HepG2 (cell line): ENCODE measurements around the gene HSD11B1L. TPM values are rescaled to one million over a fixed set of nuclear protein-coding genes. Genes with fewer than 3 reads are reported as not detected.

Source experiments
- ARNTL ChIP-seq: sonication (generic); formaldehyde crosslinking; IDR thresholded peaks from 2 replicates; pipeline ENCODE4 v1.4.0; 2020; ENCODE audit warnings: mild to moderate bottlenecking, missing genetic modification reagents
- DNMT1 ChIP-seq: sonication (generic); formaldehyde crosslinking; IDR thresholded peaks from 2 replicates; pipeline ENCODE4 v1.5.1; 2020; ENCODE audit warnings: mild to moderate bottlenecking, missing genetic modification reagents
- DR1 ChIP-seq: sonication (generic); formaldehyde crosslinking; IDR thresholded peaks from 2 replicates; pipeline ENCODE4 v1.8.0; 2021; ENCODE audit warnings: mild to moderate bottlenecking, missing genetic modification reagents, inconsistent platforms
- ETV5 ChIP-seq: IDR thresholded peaks from 2 replicates; pipeline ENCODE4 v1.6.1; 2018; ENCODE audit warnings: missing biosample characterization, missing genetic modification reagents, inconsistent platforms, borderline replicate concordance
- HINFP ChIP-seq: sonication (generic); formaldehyde crosslinking; IDR thresholded peaks from 2 replicates; pipeline ENCODE4 v1.4.0; 2020; ENCODE audit warnings: low read depth, mild to moderate bottlenecking, missing genetic modification reagents
- HIVEP1 ChIP-seq: sonication (generic); formaldehyde crosslinking; IDR thresholded peaks from 2 replicates; pipeline ENCODE4 v1.4.0; 2020; ENCODE audit warnings: mild to moderate bottlenecking, missing genetic modification reagents
- HNRNPUL1 ChIP-seq: fragments of 200-400 bp; formaldehyde crosslinking; IDR thresholded peaks from 2 replicates; pipeline ENCODE4 v1.6.1; 2017; ENCODE audit warnings: low read depth, mild to moderate bottlenecking, low read length, moderate library complexity
- KLF15 ChIP-seq: sonication (generic); formaldehyde crosslinking; IDR thresholded peaks from 2 replicates; pipeline ENCODE4 v1.8.1; 2023; ENCODE audit warnings: borderline replicate concordance, mild to moderate bottlenecking, inconsistent platforms, missing genetic modification reagents, mixed read lengths
- KMT2A ChIP-seq: sonication (generic); formaldehyde crosslinking; IDR thresholded peaks from 2 replicates; pipeline ENCODE4 v1.4.0; 2020; ENCODE audit warnings: missing genetic modification reagents
- PBX2 ChIP-seq: IDR thresholded peaks from 2 replicates; pipeline ENCODE4 v1.6.1; 2016; ENCODE audit warnings: control low read depth
- POGK ChIP-seq: sonication (generic); formaldehyde crosslinking; conservative IDR thresholded peaks from 2 replicates; pipeline ENCODE4 v1.8.0; 2022; ENCODE audit warnings: mild to moderate bottlenecking, moderate library complexity, missing genetic modification reagents
- POLR2AphosphoS5 ChIP-seq: IDR thresholded peaks from 2 replicates; pipeline ENCODE4 v1.6.1; 2012; ENCODE audit warnings: low read depth, low read length
- RFX5 ChIP-seq: IDR thresholded peaks from 2 replicates; pipeline ENCODE4 v1.6.1; 2011; ENCODE audit warnings: low read depth, low read length, improper control_type of control experiment
- SATB2 ChIP-seq: sonication (generic); formaldehyde crosslinking; IDR thresholded peaks from 2 replicates; pipeline ENCODE4 v1.5.0; 2020; ENCODE audit warnings: missing genetic modification reagents
- TBP ChIP-seq: sonication (generic); formaldehyde crosslinking; IDR thresholded peaks from 2 replicates; pipeline ENCODE4 v1.5.0; 2020; ENCODE audit warnings: missing genetic modification reagents
- ZMYM3 ChIP-seq: sonication (generic); formaldehyde crosslinking; IDR thresholded peaks from 2 replicates; pipeline ENCODE4 v1.5.1; 2020; ENCODE audit warnings: mild to moderate bottlenecking, missing genetic modification reagents
- ZNF34 ChIP-seq: sonication (generic); formaldehyde crosslinking; IDR thresholded peaks from 2 replicates; pipeline ENCODE4 v1.4.0; 2020; ENCODE audit warnings: mild to moderate bottlenecking, missing genetic modification reagents, borderline replicate concordance
- ZNF510 ChIP-seq: sonication (generic); formaldehyde crosslinking; IDR thresholded peaks from 2 replicates; pipeline ENCODE4 v1.4.0; 2020; ENCODE audit warnings: low read depth, mild to moderate bottlenecking, missing genetic modification reagents
- ZNF549 ChIP-seq: sonication (generic); formaldehyde crosslinking; IDR thresholded peaks from 2 replicates; pipeline ENCODE4 v1.5.0; 2020; ENCODE audit warnings: missing genetic modification reagents
- ZNF619 ChIP-seq: sonication (generic); formaldehyde crosslinking; IDR thresholded peaks from 2 replicates; pipeline ENCODE4 v1.4.0; 2020; ENCODE audit warnings: mild to moderate bottlenecking, missing genetic modification reagents
- ZNF7 ChIP-seq: IDR thresholded peaks from 2 replicates; pipeline ENCODE4 v1.6.1; 2016; ENCODE audit warnings: missing biosample characterization, missing genetic modification reagents
- ZNF816 ChIP-seq: sonication (generic); formaldehyde crosslinking; IDR thresholded peaks from 2 replicates; pipeline ENCODE4 v1.8.0; 2022; ENCODE audit warnings: missing genetic modification reagents, mild to moderate bottlenecking, borderline replicate concordance
- polyA plus RNA-seq, 8 experiments: library from polyadenylated mRNA; depleted of rRNA in 3 of 8; stranded (reverse) in 7 of 8; unstranded in 1 of 8; fragments of >200 nt; fragmentation: Illumina TruSeq in 4 of 8; extraction: Trizol in 4 of 8; gene quantifications; 2 replicates each; pipeline versions ENCODE4 v1.2.1 to v1.2.3, GENCODE V29; 2011 to 2016; ENCODE audit warnings: low read depth in 4 of 8, missing spikeins in 1 of 8, mixed read lengths in 1 of 8; ENCODE audit not compliant: insufficient read depth in 1 of 8
- total RNA-seq, 5 experiments: library from RNA; depleted of rRNA; stranded (reverse); fragments of >200 nt; fragmentation: Illumina TruSeq; extraction: Trizol; gene quantifications; 2 replicates each; pipeline ENCODE4 v1.2.3, GENCODE V29; 2016; ENCODE audit warnings: low read depth in 1 of 5

The HSD11B1L gene
- total and polyA plus RNA-seq, 2 of the 13 experiments (the other 11 are each of a cell fraction or from before 2014, with no cell fraction given) = 2.8 to 3.9 TPM

GRCh38 chr19:5686647-5687359, 6.0 kb downstream of the HSD11B1L start (continued):
- TF ChIP-seq DNMT1 (CRISPR knock-in tag) (no peak), ZNF7 (CRISPR knock-in tag) (no peak), ZMYM3 (CRISPR knock-in tag) (peak; percentile 89), ZNF510 (CRISPR knock-in tag) (no peak), HIVEP1 (CRISPR knock-in tag) (peak; percentile 8; the same call in 1 of the 2 replicates), SATB2 (CRISPR knock-in tag) (no peak), ZNF816 (CRISPR knock-in tag) (0 out of 2 replicates have a peak, but pooled peaks have one; percentile 65), HNRNPUL1 (no peak), KMT2A (CRISPR knock-in tag) (no peak), ZNF34 (CRISPR knock-in tag) (no peak), HINFP (CRISPR knock-in tag) (peak; percentile 90), ARNTL (CRISPR knock-in tag) (no peak), ZNF549 (CRISPR knock-in tag) (no peak), ZNF619 (CRISPR knock-in tag) (peak; percentile 81; the same call in 1 of the 2 replicates), POLR2AphosphoS5 (peak; percentile 57), ETV5 (CRISPR knock-in tag) (no peak), DR1 (CRISPR knock-in tag) (peak; percentile 26; the same call in 1 of the 2 replicates), PBX2 (CRISPR knock-in tag) (no peak), RFX5 (no peak), POGK (CRISPR knock-in tag) (no peak; the same call in 1 of the 2 replicates), TBP (CRISPR knock-in tag) (no peak), KLF15 (no peak)
